ENCODE data around the gene PFKL.
"Not testable (repeated sequence)": the region's sequence is repeated elsewhere in the genome, so short reads cannot be mapped to it uniquely, and the experiment has no call there.

PFKL gene

GRCh38 chr21:44295163-44295573, 4.7 kb upstream of the PFKL start:
- no peak for DNase-seq

GRCh38 chr21:44295646-44296045, 4.2 kb upstream of the PFKL start:
- DNase-seq, result no peak

DNA sequence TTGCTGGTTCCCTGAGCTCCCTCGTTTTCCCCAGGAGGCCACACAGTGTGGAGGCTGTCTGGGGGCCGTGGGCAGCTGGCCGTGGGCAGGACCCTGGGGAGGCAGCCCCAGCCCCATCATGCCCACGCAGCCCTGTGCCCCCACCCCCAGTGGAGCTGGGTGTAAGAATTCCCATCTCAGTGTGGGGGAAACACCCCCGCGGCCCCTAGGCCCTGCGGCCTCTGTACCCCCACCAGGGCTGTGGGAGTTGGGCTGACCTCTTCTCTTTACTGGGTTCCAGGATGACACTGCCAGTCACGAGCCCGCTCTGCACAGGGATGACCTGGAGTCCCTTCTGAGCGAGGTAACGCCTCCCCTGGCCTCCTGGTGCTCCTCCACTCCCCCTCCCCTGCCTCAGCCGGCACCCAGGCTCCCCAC, 3.7 kb upstream of the PFKL start:
- no peak for DNase-seq

- DNase-seq, result no peak
Observed at GRCh38 chr21:44296916-44297315, 2.9 kb upstream of the PFKL start.

DNA sequence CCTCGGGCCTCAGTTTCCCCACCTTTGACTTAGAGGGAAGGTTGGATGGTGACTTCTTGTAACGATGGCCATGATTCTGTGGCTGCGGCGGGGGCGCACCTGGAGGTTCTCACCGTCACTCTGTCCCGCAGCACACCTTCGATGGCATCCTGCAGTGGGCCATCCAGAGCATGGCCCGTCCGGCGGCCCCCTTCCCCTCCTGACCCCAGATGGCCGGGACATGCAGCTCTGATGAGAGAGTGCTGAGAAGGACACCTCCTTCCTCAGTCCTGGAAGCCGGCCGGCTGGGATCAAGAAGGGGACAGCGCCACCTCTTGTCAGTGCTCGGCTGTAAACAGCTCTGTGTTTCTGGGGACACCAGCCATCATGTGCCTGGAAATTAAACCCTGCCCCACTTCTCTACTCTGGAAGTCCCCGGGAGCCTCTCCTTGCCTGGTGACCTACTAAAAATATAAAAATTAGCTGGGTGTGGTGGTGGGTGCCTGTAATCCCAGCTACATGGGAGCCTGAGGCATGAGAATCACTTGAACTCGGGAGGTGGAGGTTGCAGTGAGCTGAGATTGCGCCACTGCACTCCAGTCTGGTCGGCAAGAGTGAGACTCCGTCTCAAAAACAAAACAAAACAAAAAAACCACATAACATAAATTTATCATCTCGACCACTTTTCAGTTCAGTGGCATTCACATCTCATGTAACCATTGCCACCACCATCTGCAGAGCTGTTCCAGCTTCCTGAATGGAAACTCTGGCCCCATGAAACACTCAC, 2.1 kb upstream of the PFKL start:
- peak; percentile 52 for DNase-seq

- no peak for DNase-seq
Observed at GRCh38 chr21:44298301-44298700, 1.6 kb upstream of the PFKL start.

DNA sequence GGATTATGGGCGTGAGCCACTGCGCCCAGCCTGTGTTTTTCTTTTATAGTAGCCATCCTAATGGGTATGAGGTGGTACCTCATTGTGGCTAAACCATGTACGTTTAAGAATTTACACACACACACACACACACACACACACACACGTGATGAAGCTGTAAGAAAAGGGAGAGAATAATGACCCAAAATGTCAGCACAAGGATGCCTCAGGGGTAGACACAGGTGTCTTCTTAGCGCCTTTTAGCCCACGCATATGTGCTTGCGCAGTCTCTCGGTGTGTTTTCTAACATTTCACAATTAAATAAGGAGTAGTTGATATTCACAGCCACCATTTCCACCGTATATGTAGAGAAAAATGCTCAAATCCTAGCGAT, 782 bp upstream of the PFKL start:
- DNase-seq, result no peak

GRCh38 chr21:44300262-44300959, 558 bp downstream of the PFKL start:
- no peak for DNase-seq

GRCh38 chr21:44301141-44301540, 1.3 kb downstream of the PFKL start:
- no peak for DNase-seq

DNA sequence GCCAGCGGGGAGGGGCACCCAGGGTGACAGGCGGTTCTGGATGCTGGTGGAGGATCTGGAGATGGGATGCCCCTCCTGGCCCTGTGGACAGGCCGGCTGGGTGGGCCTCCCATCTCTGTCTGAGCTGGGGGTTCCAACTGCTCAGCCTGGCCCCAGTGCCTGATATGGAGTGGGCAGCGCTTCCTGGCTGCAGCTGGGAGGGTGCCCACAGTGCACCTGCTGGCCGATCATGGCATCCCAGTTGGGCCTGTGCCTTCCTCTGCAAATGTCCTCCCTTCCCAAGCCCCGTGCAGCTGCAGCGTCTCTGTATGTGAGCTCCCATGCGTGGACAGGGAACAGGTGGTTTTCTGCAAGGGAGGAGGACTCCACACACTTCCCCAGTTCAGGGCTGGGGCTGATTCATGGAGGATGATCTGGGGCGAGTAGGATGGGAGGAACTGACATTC, 2.1 kb downstream of the PFKL start:
- DNase-seq, result no peak

GRCh38 chr21:44302573-44303401, 2.9 kb downstream of the PFKL start:
- DNase-seq, result not testable (repeated sequence)

- no peak for DNase-seq
Observed at GRCh38 chr21:44303490-44303981, 3.7 kb downstream of the PFKL start.

- no peak for DNase-seq
Observed at GRCh38 chr21:44304011-44304616, 4.3 kb downstream of the PFKL start.

DNA sequence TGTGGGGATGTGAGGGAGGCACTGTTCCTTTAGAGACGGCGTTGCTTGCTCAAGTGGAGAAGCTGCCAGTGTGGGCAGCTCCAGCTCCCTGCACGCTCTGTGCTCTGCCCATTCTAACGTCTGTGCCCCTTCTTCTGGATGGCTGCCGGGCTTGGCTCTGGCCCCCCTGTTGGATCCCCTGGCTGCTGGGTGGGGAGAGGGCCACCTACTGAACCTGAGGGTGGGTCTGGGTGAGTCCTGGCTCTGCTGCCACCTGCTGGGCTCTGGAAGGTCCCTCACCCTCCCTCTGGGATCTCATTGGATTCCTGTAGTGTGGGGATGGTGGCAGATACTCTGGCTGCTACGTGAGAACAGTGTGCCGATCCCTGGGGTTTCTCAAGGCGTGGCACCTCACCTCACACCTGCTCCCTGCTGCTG, 5.0 kb downstream of the PFKL start:
- DNase-seq, result no peak

DNA sequence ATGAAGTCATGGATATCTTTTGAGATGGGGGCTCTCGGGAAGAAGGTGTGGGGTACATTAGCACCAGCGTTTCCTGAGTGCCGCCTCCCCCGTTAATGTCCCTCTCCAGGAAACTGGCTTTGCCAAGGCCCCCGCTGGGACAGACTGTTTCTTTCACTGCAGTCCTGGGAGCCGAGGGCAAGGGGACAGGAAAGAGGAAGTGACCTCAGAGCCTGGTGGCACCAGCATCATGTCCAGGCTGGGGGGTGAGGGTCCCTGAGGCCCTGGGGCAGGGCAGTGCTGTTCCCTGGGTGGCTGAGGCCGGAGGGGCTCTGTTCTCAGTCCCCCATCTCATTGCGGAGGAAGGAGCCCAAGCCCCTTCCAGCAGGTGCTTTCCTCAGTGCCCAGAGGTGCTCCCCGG, 5.8 kb downstream of the PFKL start:
- no peak for DNase-seq

- DNase-seq, result no peak
Observed at GRCh38 chr21:44306936-44307704, 7.3 kb downstream of the PFKL start.

DNA sequence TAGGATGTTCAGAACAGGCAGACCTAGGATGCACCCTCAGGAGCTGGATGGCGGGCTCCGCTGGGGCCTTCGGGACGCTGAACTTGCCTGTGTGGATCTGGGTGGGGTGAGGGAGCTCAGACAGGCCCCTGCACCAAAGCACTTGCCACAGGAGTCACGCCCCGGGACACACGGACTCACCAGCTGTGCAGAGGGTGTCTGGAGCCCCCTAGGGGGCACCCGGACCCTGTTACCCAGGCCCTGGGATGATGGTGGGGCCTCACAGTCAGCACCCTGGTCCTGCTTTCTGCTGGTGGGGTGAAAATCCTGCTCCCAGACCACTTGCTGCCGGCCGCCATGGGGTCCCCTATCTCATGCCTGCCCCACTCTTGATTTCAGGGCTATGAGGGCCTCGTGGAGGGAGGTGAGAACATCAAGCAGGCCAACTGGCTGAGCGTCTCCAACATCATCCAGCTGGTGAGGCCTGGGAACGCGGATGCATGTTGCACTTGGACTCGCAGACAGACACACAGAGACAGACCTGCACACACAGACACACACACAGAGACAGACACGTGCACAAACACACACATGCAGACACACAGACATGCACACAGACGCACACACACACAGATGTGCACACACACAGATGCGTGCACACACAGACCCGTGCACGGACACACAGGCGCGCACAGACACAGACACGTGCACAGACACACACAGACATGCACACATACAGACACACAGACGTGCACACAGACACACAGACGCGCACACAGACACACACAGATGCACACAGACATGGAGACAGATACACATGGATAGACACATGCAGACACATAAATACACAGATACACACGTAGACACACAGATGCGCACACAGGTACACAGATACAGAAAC, 11.0 kb downstream of the PFKL start:
- no peak for DNase-seq

DNA sequence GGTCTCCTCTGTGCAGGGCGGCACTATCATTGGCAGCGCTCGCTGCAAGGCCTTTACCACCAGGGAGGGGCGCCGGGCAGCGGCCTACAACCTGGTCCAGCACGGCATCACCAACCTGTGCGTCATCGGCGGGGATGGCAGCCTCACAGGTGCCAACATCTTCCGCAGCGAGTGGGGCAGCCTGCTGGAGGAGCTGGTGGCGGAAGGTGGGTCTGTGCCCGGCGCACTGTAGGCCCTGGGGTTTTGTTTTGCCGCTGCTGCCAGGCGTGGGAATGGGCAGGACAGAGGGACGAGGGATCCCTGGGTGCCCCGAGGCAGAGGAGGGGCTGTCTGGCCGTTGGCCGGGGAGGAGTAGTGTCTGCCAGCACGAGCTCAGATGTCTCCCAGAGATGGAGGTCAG, 12.2 kb downstream of the PFKL start:
- no peak for DNase-seq

DNA sequence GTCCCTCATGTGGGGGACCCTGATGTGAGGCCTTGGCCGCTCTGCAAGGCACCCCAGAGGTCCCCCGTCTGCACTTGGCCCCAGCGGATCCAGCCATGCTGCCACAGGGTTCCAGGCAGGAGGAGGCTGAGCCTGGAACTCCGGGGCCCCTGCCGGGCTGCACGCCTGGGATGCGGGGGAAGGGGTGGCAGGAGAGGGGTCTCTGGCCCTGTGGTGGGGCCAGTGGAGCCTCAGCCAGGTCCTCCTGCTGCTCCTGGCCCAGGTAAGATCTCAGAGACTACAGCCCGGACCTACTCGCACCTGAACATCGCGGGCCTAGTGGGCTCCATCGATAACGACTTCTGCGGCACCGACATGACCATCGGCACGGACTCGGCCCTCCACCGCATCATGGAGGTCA, 12.9 kb downstream of the PFKL start:
- DNase-seq, result no peak

GRCh38 chr21:44313451-44313850, 13.6 kb downstream of the PFKL start:
- DNase-seq, result no peak

DNA sequence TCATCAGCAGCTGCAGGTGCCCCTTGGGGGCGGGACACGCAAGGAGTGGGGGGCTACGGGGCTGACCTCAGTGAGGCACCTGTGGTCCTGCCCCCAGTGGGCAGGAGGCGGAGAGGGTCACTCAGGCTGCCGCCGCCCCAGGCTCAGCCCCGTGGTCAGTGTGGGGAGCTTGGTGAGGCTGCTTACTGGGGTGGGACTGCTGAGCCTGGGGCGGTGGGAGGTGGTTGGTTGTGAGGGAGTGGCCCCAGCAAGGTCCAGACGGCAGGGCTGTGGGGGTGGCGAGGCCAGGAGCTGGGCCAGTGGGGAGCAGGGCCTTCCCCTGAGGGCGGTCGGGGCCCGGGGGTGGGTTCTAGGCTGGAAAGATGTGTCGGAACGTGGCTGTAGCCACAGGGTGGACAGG, 14.3 kb downstream of the PFKL start:
- DNase-seq, result no peak

All from GOT3 (cell line).